IMR-90 (cell line): ENCODE data around the gene KIRREL2. TPM values are rescaled to one million over a fixed set of nuclear protein-coding genes. Genes with fewer than 3 reads are reported as not detected.

ENCODE experiments used
- ATAC-seq: fragments of 200-7000 bp; cut with Tn5 transposase; 2 replicates; pipeline ENCODE4 v1.9.1; 2020; ENCODE audit warnings: low read depth, mild to moderate bottlenecking, moderate library complexity
- BruUV-seq: library from RNA; stranded (reverse); fragments of 400-500 nt; replicated peaks from 2 replicates; lab custom pipeline; 2021; lab: Mats Ljungman, UMichigan
- CTCF ChIA-PET: fragments of 300-600 bp; formaldehyde crosslinking; extraction: SDS; loops from one replicate; lab custom pipeline; 2021; ENCODE audit warnings: antibody characterized with exemption; lab: Yijun Ruan, JAX
- POLR2A ChIA-PET: fragments of 300-600 bp; sonication (Branson Sonifier 250); formaldehyde crosslinking; loops from one replicate; lab custom pipeline; 2022; ENCODE audit warnings: antibody characterized with exemption; ENCODE audit not compliant: unreplicated experiment; lab: Charles Lee
- DNase-seq: peaks from one replicate; pipeline ENCODE4 v3.0.0; 2013
- H2AFZ ChIP-seq: replicated peaks from 2 replicates; pipeline ENCODE3; 2013; ENCODE audit warnings: low read length, mild to moderate bottlenecking; ENCODE audit not compliant: poor library complexity
- H2AK5ac ChIP-seq: 2 replicates; pipeline ENCODE4 v1.6.1; 2013; ENCODE audit warnings: low read depth, low read length, inconsistent platforms
- H2AK9ac ChIP-seq: replicated peaks from 2 replicates; pipeline ENCODE3; 2013; ENCODE audit warnings: mild to moderate bottlenecking, low read depth, low read length, moderate library complexity; ENCODE audit not compliant: poor library complexity
- H2BK120ac ChIP-seq: 2 replicates; pipeline ENCODE4 v1.6.1; 2013; ENCODE audit warnings: low read depth, low read length, inconsistent platforms
- H2BK15ac ChIP-seq: 3 replicates; pipeline ENCODE4 v1.6.1; 2013; ENCODE audit warnings: low read depth, low read length, inconsistent platforms
- H2BK20ac ChIP-seq: 2 replicates; pipeline ENCODE4 v1.6.1; 2013; ENCODE audit warnings: low read depth, mild to moderate bottlenecking, inconsistent platforms, low read length, moderate library complexity
- H2BK5ac ChIP-seq: 2 replicates; pipeline ENCODE4 v1.6.1; 2013; ENCODE audit warnings: mild to moderate bottlenecking, low read depth, low read length, inconsistent platforms; ENCODE audit not compliant: poor library complexity, severe bottlenecking
- H3K14ac ChIP-seq: replicated peaks from 2 replicates; pipeline ENCODE4 v1.6.1; 2013; ENCODE audit warnings: low read depth, low read length, inconsistent platforms
- H3K18ac ChIP-seq: 2 replicates; pipeline ENCODE4 v1.6.1; 2013; ENCODE audit warnings: low read depth, low read length, control low read depth
- H3K23ac ChIP-seq: 2 replicates; pipeline ENCODE4 v1.6.1; 2013; ENCODE audit warnings: low read depth, low read length, inconsistent platforms
- H3K27ac ChIP-seq: 2 replicates; pipeline ENCODE4 v1.5.1; 2013; ENCODE audit warnings: mild to moderate bottlenecking, control low read depth, low read length; ENCODE audit not compliant: insufficient read depth
- H3K27me3 ChIP-seq: 2 replicates; pipeline ENCODE4 v1.6.1; 2013; ENCODE audit warnings: low read length; ENCODE audit not compliant: control insufficient read depth, insufficient read depth
- H3K36me3 ChIP-seq: 2 replicates; pipeline ENCODE4 v1.6.1; 2013; ENCODE audit warnings: low read length, mixed read lengths; ENCODE audit not compliant: control insufficient read depth, insufficient read depth
- H3K4ac ChIP-seq: 2 replicates; pipeline ENCODE4 v1.6.1; 2013; ENCODE audit warnings: low read depth, low read length, inconsistent platforms
- H3K4me1 ChIP-seq: 2 replicates; pipeline ENCODE4 v1.6.1; 2013; ENCODE audit warnings: low read length, mixed read lengths; ENCODE audit not compliant: control insufficient read depth, insufficient read depth
- H3K4me2 ChIP-seq: 2 replicates; pipeline ENCODE4 v1.6.1; 2013; ENCODE audit warnings: low read depth, mild to moderate bottlenecking, control low read depth, low read length, moderate library complexity
- H3K4me3 ChIP-seq: 2 replicates; pipeline ENCODE4 v1.5.1; 2013; ENCODE audit warnings: low read depth, mild to moderate bottlenecking, control low read depth, low read length, moderate library complexity; ENCODE audit not compliant: insufficient read depth
- H3K56ac ChIP-seq: 2 replicates; pipeline ENCODE4 v1.6.1; 2013; ENCODE audit warnings: low read length, inconsistent platforms; ENCODE audit not compliant: insufficient read depth; ENCODE audit errors: extremely low read depth
- H3K79me1 ChIP-seq, 2 experiments: 2 replicates each; pipeline ENCODE4 v1.6.1; 2013; ENCODE audit warnings: low read length in 2 of 2, inconsistent platforms in 1 of 2, low read depth in 1 of 2
- H3K9ac ChIP-seq: 2 replicates; pipeline ENCODE4 v1.6.1; 2013; ENCODE audit warnings: low read depth, low read length, control low read depth
- H3K9me1 ChIP-seq: 2 replicates; pipeline ENCODE4 v1.6.1; 2013; ENCODE audit warnings: low read length, inconsistent platforms; ENCODE audit not compliant: insufficient read depth
- H3K9me3 ChIP-seq: 2 replicates; pipeline ENCODE4 v1.6.1; 2013; ENCODE audit warnings: low read length; ENCODE audit not compliant: control insufficient read depth, insufficient read depth
- H4K20me1 ChIP-seq: 2 replicates; pipeline ENCODE4 v1.6.1; 2013; ENCODE audit warnings: low read length, inconsistent platforms; ENCODE audit not compliant: insufficient read depth
- H4K5ac ChIP-seq: 2 replicates; pipeline ENCODE4 v1.6.1; 2013; ENCODE audit warnings: mild to moderate bottlenecking, low read depth, low read length, control low read depth
- H4K8ac ChIP-seq, 2 experiments: 2 replicates each; pipeline ENCODE4 v1.6.1; 2013; ENCODE audit warnings: low read depth in 2 of 2, low read length in 2 of 2, control low read depth in 1 of 2, inconsistent platforms in 1 of 2
- H4K91ac ChIP-seq: 2 replicates; pipeline ENCODE4 v1.6.1; 2013; ENCODE audit warnings: low read depth, low read length, inconsistent platforms; ENCODE audit not compliant: insufficient read depth
- BHLHE40 ChIP-seq: fragments of 150-350 bp; IDR thresholded peaks from 2 replicates; pipeline ENCODE4 v1.6.1; 2016; ENCODE audit warnings: mild to moderate bottlenecking, low read depth, low read length
- CHD1 ChIP-seq: IDR thresholded peaks from 2 replicates; pipeline ENCODE4 v1.6.1; 2012; ENCODE audit warnings: low read depth, low read length, improper control_type of control experiment
- MAFK ChIP-seq: IDR thresholded peaks from 2 replicates; pipeline ENCODE4 v1.6.1; 2012; ENCODE audit warnings: low read depth, low read length, improper control_type of control experiment
- POLR2A ChIP-seq: IDR thresholded peaks from 2 replicates; pipeline ENCODE4 v1.6.1; 2012; ENCODE audit warnings: mild to moderate bottlenecking, low read depth, low read length
- SMC3 ChIP-seq: fragments of 150-350 bp; IDR thresholded peaks from 2 replicates; pipeline ENCODE4 v1.6.1; 2016; ENCODE audit warnings: low read depth, mild to moderate bottlenecking, antibody characterized with exemption, low read length, moderate library complexity
- WGBS, 2 experiments: methylation state at CpG; one replicate each; pipeline versions ENCODE4 v1.1.5 to v1.1.7; 2013; ENCODE audit warnings: missing lambda C conversion rate in 2 of 2; ENCODE audit not compliant: insufficient read length in 1 of 2; ENCODE audit errors: extremely low coverage in 2 of 2; 5-methylcytosine and 5-hydroxymethylcytosine counted together
- dilution Hi-C: fragments of 300-500 bp; cut with HindIII; formaldehyde crosslinking; loops from one replicate; pipeline ENCODE4 v1.14.3; 2018; ENCODE audit warnings: low sequenced_read_pairs; ENCODE audit not compliant: unreplicated experiment
- in situ Hi-C: fragments of 300-500 bp; cut with MboI; formaldehyde crosslinking; loops from 3 replicates; pipeline ENCODE4 v1.14.3; 2019; ENCODE audit warnings: low sequenced_read_pairs, inconsistent platforms, mixed read lengths
- intact Hi-C: fragments of 100-400 bp; cut with micrococcal nuclease; formaldehyde crosslinking; loops from 2 replicates; pipeline ENCODE4 v1.10.0; 2022
- polyA plus RNA-seq, 3 experiments: library from polyadenylated mRNA; depleted of rRNA; stranded (reverse); fragments of >200 nt; gene quantifications; 2 replicates each; pipeline ENCODE4 v1.2.3, GENCODE V29; 2012; ENCODE audit warnings: low replicate concordance in 1 of 3
- total RNA-seq: library from RNA; depleted of rRNA; stranded (reverse); fragments of >200 nt; gene quantifications from 2 replicates; pipeline ENCODE4 v1.2.3, GENCODE V29; 2012
- TF ChIP-seq, protein P1 (sequence below): fragments of 150-350 bp; IDR thresholded peaks from 2 replicates; pipeline ENCODE4 v1.6.1; 2016; ENCODE audit warnings: low read depth, mild to moderate bottlenecking, low read length, moderate library complexity, borderline replicate concordance
- TF ChIP-seq, protein P2 (sequence below): conservative IDR thresholded peaks from 2 replicates; pipeline ENCODE4 v1.5.1; 2012; ENCODE audit warnings: mild to moderate bottlenecking, low read depth, low read length, improper control_type of control experiment

The KIRREL2 gene
- total and polyA plus RNA-seq, 2 of the 4 experiments (the other 2 are of a cell fraction), result not detected

DNA sequence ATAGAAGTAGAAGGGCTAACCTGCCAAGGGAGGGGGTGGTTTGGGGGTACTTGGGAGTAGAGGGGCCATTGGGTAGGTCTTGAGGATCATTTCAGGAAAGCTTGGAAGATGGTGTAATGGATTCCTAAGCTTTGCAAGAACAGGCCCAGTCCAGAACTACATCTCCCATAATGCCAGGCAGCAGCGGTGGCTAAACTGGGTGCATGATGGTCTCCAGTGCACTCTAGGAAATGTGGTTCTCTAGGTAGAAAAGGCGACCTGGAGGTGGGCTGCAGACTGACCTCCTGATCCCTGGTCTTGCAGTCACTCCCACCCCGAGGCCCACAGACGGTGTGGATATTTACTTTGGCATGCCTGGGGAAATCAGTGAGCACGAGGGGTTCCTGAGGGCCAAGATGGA, 15.5 kb downstream of the KIRREL2 start:
- Histone ChIP-seq H2AK9ac (no peak overlapping the region), H3K4me1 (peaks cover 4% of the 10 kb centered on the region), H2BK15ac (no peak overlapping the region), H3K4me3 (no peak overlapping the region), H2BK120ac (no peak overlapping the region), H3K36me3 (no peaks in the 10 kb centered on the region), H4K20me1 (no peaks in the 10 kb centered on the region), H3K9me3 (no peaks in the 10 kb centered on the region), H3K56ac (no peak overlapping the region), H3K9me1 (peaks cover 2% of the 10 kb centered on the region), H2AFZ (no peak overlapping the region), H4K5ac (no peak overlapping the region), H3K9ac (no peak overlapping the region), H3K27ac (no peak overlapping the region), H4K8ac (no peak overlapping the region), H3K27me3 (peaks cover 4% of the 10 kb centered on the region; the same call in 1 of the 2 replicates), H2AK5ac (no peak overlapping the region), H4K91ac (no peak overlapping the region), H3K4me2 (no peak overlapping the region), H3K18ac (no peak overlapping the region), H3K79me1 (no peaks in the 10 kb centered on the region), H3K4ac (no peak overlapping the region), H2BK5ac (no peak overlapping the region), H3K14ac (no peak overlapping the region), H3K23ac (no peak overlapping the region), H2BK20ac (no peak overlapping the region)
- intact Hi-C loops (no loop called here), in situ Hi-C loops (no loop called here), dilution Hi-C loops (no loop called here)
- POLR2A ChIA-PET, result no interaction called here
- DNase-seq (no peak), ATAC-seq (no peak)
- no CpG with 5 or more reads among the region's 5 CpGs for WGBS, 2 experiments
- CTCF ChIA-PET, result no interaction called here
- TF ChIP-seq POLR2A (no peak), SMC3 (no peak), CHD1 (no peak), BHLHE40 (no peak), MAFK (no peak)
- TF ChIP-seq, protein P1, sequence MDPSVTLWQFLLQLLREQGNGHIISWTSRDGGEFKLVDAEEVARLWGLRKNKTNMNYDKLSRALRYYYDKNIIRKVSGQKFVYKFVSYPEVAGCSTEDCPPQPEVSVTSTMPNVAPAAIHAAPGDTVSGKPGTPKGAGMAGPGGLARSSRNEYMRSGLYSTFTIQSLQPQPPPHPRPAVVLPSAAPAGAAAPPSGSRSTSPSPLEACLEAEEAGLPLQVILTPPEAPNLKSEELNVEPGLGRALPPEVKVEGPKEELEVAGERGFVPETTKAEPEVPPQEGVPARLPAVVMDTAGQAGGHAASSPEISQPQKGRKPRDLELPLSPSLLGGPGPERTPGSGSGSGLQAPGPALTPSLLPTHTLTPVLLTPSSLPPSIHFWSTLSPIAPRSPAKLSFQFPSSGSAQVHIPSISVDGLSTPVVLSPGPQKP, result no peak
- TF ChIP-seq, protein P2, sequence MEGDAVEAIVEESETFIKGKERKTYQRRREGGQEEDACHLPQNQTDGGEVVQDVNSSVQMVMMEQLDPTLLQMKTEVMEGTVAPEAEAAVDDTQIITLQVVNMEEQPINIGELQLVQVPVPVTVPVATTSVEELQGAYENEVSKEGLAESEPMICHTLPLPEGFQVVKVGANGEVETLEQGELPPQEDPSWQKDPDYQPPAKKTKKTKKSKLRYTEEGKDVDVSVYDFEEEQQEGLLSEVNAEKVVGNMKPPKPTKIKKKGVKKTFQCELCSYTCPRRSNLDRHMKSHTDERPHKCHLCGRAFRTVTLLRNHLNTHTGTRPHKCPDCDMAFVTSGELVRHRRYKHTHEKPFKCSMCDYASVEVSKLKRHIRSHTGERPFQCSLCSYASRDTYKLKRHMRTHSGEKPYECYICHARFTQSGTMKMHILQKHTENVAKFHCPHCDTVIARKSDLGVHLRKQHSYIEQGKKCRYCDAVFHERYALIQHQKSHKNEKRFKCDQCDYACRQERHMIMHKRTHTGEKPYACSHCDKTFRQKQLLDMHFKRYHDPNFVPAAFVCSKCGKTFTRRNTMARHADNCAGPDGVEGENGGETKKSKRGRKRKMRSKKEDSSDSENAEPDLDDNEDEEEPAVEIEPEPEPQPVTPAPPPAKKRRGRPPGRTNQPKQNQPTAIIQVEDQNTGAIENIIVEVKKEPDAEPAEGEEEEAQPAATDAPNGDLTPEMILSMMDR, result no peak
- no TSS peak for BruUV-seq
